Ovary (tissue), 9 donors: ENCODE measurements around the gene JMJD6. TPM values are rescaled to one million over a fixed set of nuclear protein-coding genes. Genes with fewer than 3 reads are reported as not detected.

Experiments used
- DNase-seq, 5 donors: peaks; one replicate each; pipeline ENCODE4 v3.0.0-alpha.2; 2019 to 2020
- H3K27ac ChIP-seq, 2 donors: fragments of 200-600 bp; one replicate each; pipeline versions ENCODE4 v1.5.1 to v1.8.0; 2019 to 2022
- H3K27me3 ChIP-seq: fragments of 200-600 bp; one replicate; pipeline ENCODE4 v1.8.0; 2022
- H3K36me3 ChIP-seq: fragments of 200-600 bp; sonication (generic); one replicate; pipeline ENCODE4 v1.5.1; 2019
- H3K4me1 ChIP-seq: one replicate; pipeline ENCODE4 v1.8.1; 2013; ENCODE audit warnings: mild to moderate bottlenecking, moderate library complexity; ENCODE audit not compliant: insufficient read depth
- H3K4me3 ChIP-seq: fragments of 200-600 bp; sonication (generic); one replicate; pipeline ENCODE4 v1.5.1; 2017
- H3K9me3 ChIP-seq, 2 donors: fragments of 200-600 bp in 1 of 2; sonication (generic) in 1 of 2; one replicate each; pipeline versions ENCODE4 v1.5.1 to v1.8.1; 2013 to 2019; ENCODE audit warnings: mild to moderate bottlenecking in 1 of 2, moderate library complexity in 1 of 2
- CTCF ChIP-seq, 3 donors: fragments of 450-650 bp in 2 of 3; fragments of 200-600 bp in 1 of 3; IDR thresholded peaks; one replicate each; pipeline versions ENCODE4 v1.5.1 to v1.8.0; 2016 to 2022; ENCODE audit warnings: antibody characterized with exemption in 3 of 3, mild to moderate bottlenecking in 1 of 3
- EP300 ChIP-seq: sonication (generic); formaldehyde crosslinking; IDR thresholded peaks from one replicate; pipeline ENCODE4 v1.6.1; 2017; ENCODE audit warnings: antibody characterized with exemption
- POLR2A ChIP-seq: fragments of 450-650 bp; IDR thresholded peaks from one replicate; pipeline ENCODE4 v1.6.1; 2017; ENCODE audit warnings: antibody characterized with exemption, mild to moderate bottlenecking, moderate library complexity
- WGBS, 3 donors: extraction: QIAGEN DNeasy Blood & Tissue Kit in 1 of 3; methylation state at CpG; one replicate each; pipeline versions ENCODE4 v1.1.5 to v1.1.7; 2013 to 2017; 5-methylcytosine and 5-hydroxymethylcytosine counted together
- intact Hi-C, 4 donors: fragments of 100-400 bp; cut with DNase I; formaldehyde crosslinking; loops; one replicate each; pipeline versions ENCODE4 v1.11.0 to v1.15.1; 2022 to 2023
- polyA plus RNA-seq, 2 donors: library from polyadenylated mRNA; stranded (reverse); fragments of 200-250 nt in 1 of 2; fragments of 350-450 nt in 1 of 2; fragmentation: Illumina TruSeq in 1 of 2; extraction: RNeasy Lipid Tissue Mini Kit (QIAGEN cat#74804) in 1 of 2; gene quantifications; one replicate each; pipeline ENCODE4 v1.2.3, GENCODE V29; 2013 to 2014
- total RNA-seq, 7 donors: library from RNA; depleted of rRNA in 2 of 7; stranded (reverse); fragments of >200 nt in 2 of 7; fragmentation: NEBNext Ultra II Directional in 3 of 7; extraction: Animal tissue kit (Norgen Biotek cat#: 25700) in 3 of 7; gene quantifications; one replicate each; pipeline versions ENCODE4 v1.1.0 to v1.2.4, GENCODE V29; 2016 to 2023
- donor health status: DM: no; HTN: no; CAD: no; lungs with moderate emphysema.
- donor health status: DM: no; HTN: no; CAD: no.
- donor health status: Bipolar disorder and iron deficiency.
- donor health status: DM: yes; HTN: yes; CAD: no.
- donor health status: DM: no; HTN: no; CAD: no.
- donor health status: DM: yes; HTN: yes; CAD: no.

JMJD6 gene
- total and polyA plus RNA-seq, 9 donors = 19.5 to 49.8 (median 28.3) TPM

DNA sequence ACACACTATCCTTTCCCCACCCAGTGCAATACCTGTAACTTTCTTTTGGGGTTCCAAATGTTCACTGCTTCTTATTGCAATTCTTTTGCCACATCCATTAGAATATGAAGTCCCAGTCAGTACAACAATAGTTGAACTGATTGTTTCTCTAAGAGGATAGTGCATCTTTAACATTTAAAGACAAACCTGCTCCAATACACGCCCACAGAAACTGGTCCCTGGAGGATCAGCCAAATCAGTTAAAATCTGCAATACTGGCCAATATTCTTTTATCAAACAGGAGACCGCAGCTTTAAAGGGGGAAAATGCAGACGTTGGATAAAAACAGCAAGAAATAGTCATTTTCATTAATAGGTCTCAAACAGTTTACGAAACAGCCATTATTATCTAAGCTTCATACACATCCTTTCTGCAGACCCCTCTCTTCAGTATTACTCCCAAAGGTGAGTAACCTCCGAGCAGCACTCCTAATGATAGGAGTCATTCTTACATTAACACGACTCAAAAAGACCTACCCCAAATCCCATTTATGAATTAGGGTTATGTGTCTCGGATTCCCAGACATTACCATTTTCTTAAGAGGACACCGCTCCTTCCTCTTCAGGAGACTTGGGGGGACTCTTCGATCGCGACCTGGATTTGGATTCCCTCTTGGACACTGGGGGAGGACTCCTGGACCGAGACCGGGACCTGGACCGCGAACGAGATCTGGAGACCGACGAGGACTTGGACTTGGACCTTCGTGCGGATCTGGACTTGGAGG, 9.4 kb upstream of the JMJD6 start:
- intact Hi-C loops = no loop called here
- peak overlapping the region; percentile 87 for H3K4me3 ChIP-seq
- H3K27ac ChIP-seq = peak overlapping the region; percentile 97 to 99
- TF ChIP-seq EP300 (no peak), CTCF (IDR thresholded peaks at IDR 0.05) (no peak), POLR2A (no peak)
- no peak for DNase-seq
- H3K9me3 ChIP-seq = no peaks in the 10 kb centered on the region
- no peaks in the 10 kb centered on the region for H3K4me1 ChIP-seq
- no peaks in the 10 kb centered on the region for H3K36me3 ChIP-seq
- WGBS, 3 donors = 1 to 2% (median 2%) methylated on average over 19 to 20 of the region's 20 CpGs
- no peaks in the 10 kb centered on the region for H3K27me3 ChIP-seq

DNA sequence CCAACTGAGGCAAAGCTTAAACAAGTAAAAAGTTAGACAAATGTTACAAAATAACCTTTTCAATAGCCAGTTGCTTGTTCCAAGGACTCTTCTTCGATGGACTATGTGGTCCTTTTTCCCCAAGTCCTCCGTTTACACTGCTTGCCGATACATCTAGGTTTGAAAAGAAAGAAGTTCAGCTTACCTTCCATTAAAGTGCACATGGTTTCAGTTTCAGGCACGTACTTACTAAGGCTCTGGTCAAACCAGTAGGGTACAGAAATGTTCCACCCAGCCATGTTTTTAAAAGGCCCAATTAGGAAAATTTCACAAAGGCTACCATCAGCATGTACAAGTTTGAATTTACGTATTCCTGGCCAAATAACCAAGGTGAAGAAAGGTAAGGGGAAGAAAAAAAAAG, 8.6 kb upstream of the JMJD6 start:
- DNase-seq = no peak
- WGBS, 3 donors = 12 to 13% (median 13%) methylated on average over 5 of the region's 5 CpGs
- no peaks in the 10 kb centered on the region for H3K9me3 ChIP-seq
- H3K27me3 ChIP-seq = no peaks in the 10 kb centered on the region
- no peaks in the 10 kb centered on the region for H3K4me1 ChIP-seq
- no peak for TF ChIP-seq CTCF (IDR thresholded peaks at IDR 0.05)
- TF ChIP-seq POLR2A = no peak
- no peak for TF ChIP-seq EP300
- no peak overlapping the region for H3K4me3 ChIP-seq
- intact Hi-C loops = no loop called here
- H3K27ac ChIP-seq = peak overlapping the region in 1 of 2 donors; percentile 21
- H3K36me3 ChIP-seq = no peaks in the 10 kb centered on the region

- no peaks in the 10 kb centered on the region for H3K27me3 ChIP-seq
- no peak for TF ChIP-seq CTCF (IDR thresholded peaks at IDR 0.05)
- no peak for TF ChIP-seq EP300
- TF ChIP-seq POLR2A = no peak
- H3K9me3 ChIP-seq = no peaks in the 10 kb centered on the region
- DNase-seq = no peak
- H3K4me3 ChIP-seq = no peak overlapping the region
- no peaks in the 10 kb centered on the region for H3K36me3 ChIP-seq
- H3K27ac ChIP-seq = peak overlapping the region in 1 of 2 donors; percentile 21
- no peaks in the 10 kb centered on the region for H3K4me1 ChIP-seq
- 28 to 35% (median 29%) methylated on average over 8 of the region's 8 CpGs for WGBS, 3 donors
- intact Hi-C loops = no loop called here
Observed at GRCh38 chr17:76734080-76734840, 7.9 kb upstream of the JMJD6 start.

DNA sequence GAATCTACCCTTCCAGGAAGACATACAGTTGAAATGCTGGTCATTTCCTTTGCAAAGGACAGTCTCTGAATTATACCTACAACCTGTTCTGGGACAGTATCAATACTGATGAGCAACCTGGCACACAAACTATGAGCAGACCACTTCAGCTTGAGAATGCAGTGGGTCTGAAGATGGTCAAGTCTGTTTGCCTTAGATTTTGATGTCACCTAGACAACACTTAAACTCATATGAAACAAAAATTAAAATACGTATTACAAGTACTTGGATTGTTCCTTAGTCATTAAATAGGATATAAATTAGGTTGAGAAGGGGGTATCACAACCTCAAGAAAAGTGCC, 7.2 kb upstream of the JMJD6 start:
- intact Hi-C loops = no loop called here
- Histone ChIP-seq H3K4me3 (no peak overlapping the region), H3K27me3 (no peaks in the 10 kb centered on the region), H3K9me3 (no peaks in the 10 kb centered on the region), H3K4me1 (no peaks in the 10 kb centered on the region), H3K27ac (no peak overlapping the region), H3K36me3 (no peaks in the 10 kb centered on the region)
- TF ChIP-seq POLR2A (no peak), EP300 (no peak), CTCF (IDR thresholded peaks at IDR 0.05) (no peak)
- no peak for DNase-seq
- WGBS, 3 donors = 70 to 82% (median 76%) methylated on average over 1 of the region's 1 CpG
